ENCODE data around the gene PHF21B.

Gene PHF21B

GRCh38 chr22:45014654-45015053 lies 4.8 kb upstream of the PHF21B start:
- no peaks in the 10 kb centered on the region for H3K36me3 ChIP-seq (ENCODE audit: control insufficient read depth, insufficient read depth, low read length)
- 42 to 48% methylated on average over 3 to 4 of the region's 4 CpGs for WGBS, 2 experiments (ENCODE audit: insufficient coverage in 2 of 2)
- no peak overlapping the region for H3K4me3 ChIP-seq (ENCODE audit: extremely low read depth, insufficient read depth, low read length, poor library complexity, severe bottlenecking)
- H3K4me1 ChIP-seq (ENCODE audit: control insufficient read depth, insufficient read depth, low read length, poor library complexity, severe bottlenecking) = no peaks in the 10 kb centered on the region
- H3K9me3 ChIP-seq (ENCODE audit: control insufficient read depth, low read length) = no peaks in the 10 kb centered on the region
- no peak overlapping the region for H3K27ac ChIP-seq (ENCODE audit: low read depth, low read length, severe bottlenecking)

DNA sequence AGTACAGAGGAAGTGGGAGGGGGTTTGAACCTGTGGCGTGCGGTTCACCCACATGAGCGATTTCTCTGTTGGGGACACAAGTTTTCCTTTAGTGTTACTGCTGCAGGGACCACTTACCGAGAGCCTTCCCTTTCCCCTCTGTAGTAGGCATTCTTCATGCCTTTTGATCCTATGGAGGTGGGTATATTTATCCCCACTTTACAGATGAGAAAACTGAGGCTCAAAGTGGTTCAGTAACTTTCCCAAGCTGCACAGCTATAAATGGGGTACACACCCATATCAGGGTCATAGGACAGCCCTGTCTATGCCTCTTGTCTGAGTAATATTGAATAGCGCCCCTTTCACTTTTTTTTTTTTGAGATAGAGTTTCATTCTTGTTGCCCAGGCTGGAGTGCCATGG lies 3.3 kb upstream of the PHF21B start:
- Histone ChIP-seq H3K36me3 (ENCODE audit: control insufficient read depth, insufficient read depth, low read length) (no peaks in the 10 kb centered on the region), H3K27ac (ENCODE audit: low read depth, low read length, severe bottlenecking) (no peak overlapping the region), H3K4me3 (ENCODE audit: extremely low read depth, insufficient read depth, low read length, poor library complexity, severe bottlenecking) (no peak overlapping the region), H3K4me1 (ENCODE audit: control insufficient read depth, insufficient read depth, low read length, poor library complexity, severe bottlenecking) (no peaks in the 10 kb centered on the region), H3K9me3 (ENCODE audit: control insufficient read depth, low read length) (no peaks in the 10 kb centered on the region)
- WGBS, 2 experiments (ENCODE audit: insufficient coverage in 2 of 2) = 95 to 100% methylated on average over 3 to 4 of the region's 5 CpGs

GRCh38 chr22:45010532-45010900 lies 711 bp upstream of the PHF21B start:
- Histone ChIP-seq H3K9me3 (ENCODE audit: control insufficient read depth, low read length) (no peaks in the 10 kb centered on the region), H3K4me1 (ENCODE audit: control insufficient read depth, insufficient read depth, low read length, poor library complexity, severe bottlenecking) (no peaks in the 10 kb centered on the region), H3K36me3 (ENCODE audit: control insufficient read depth, insufficient read depth, low read length) (no peaks in the 10 kb centered on the region), H3K27ac (ENCODE audit: low read depth, low read length, severe bottlenecking) (peak overlapping the region; percentile 80), H3K4me3 (ENCODE audit: extremely low read depth, insufficient read depth, low read length, poor library complexity, severe bottlenecking) (peak overlapping the region; percentile 59)
- 3 to 12% methylated on average over 13 to 17 of the region's 17 CpGs for WGBS, 2 experiments (ENCODE audit: insufficient coverage in 2 of 2)

DNA sequence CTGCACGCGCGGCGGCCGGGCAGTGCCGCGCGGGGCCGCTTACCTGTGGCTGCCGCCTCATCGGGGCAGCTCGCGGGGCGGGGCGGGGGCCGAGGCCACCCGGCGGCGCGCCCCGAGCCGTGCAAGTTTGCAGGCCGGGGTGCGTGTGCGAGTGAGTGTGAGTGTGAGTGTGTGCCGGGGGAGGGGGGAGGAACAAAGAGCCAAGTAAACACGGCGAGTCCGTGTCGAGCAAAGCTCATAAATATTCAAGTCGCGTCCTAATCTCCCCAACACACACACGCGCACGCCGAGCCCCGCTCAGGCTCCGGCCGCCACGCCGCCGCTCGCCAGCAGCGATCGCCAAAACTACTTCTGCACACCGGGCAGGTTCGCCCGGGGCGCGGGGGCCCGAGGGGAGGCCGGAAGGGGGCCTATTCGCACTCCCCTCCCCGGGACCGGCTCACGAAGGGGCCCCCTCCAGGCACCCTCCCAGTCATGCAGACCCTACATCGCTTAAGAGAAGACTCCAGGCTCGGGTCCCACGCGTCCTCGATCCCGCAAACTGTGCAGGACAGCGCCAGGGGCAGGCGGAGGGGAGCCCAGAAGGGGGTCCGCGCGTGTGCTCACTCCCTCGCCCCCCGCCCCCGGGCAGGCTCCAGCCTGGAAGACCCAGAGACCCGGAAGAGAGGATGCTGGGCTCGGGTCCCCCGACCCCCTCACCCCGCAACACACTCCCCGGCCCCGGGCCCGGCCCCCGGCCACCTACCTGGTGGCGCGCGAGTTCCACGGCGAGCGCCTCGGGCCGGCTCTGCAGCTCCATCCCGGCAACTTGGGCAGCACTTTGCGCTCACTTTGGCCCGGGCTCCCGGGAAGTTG lies 827 bp downstream of the PHF21B start:
- peak overlapping the region; percentile 73 for H3K4me3 ChIP-seq (ENCODE audit: extremely low read depth, insufficient read depth, low read length, poor library complexity, severe bottlenecking)
- WGBS, 2 experiments (ENCODE audit: insufficient coverage in 2 of 2) = 0% methylated on average over 44 to 46 of the region's 90 CpGs
- peaks cover 4% of the 10 kb centered on the region for H3K4me1 ChIP-seq (ENCODE audit: control insufficient read depth, insufficient read depth, low read length, poor library complexity, severe bottlenecking)
- no peak overlapping the region for H3K27ac ChIP-seq (ENCODE audit: low read depth, low read length, severe bottlenecking)
- no peaks in the 10 kb centered on the region for H3K9me3 ChIP-seq (ENCODE audit: control insufficient read depth, low read length)
- H3K36me3 ChIP-seq (ENCODE audit: control insufficient read depth, insufficient read depth, low read length) = peaks cover 6% of the 10 kb centered on the region

GRCh38 chr22:45008186-45008681 lies 1.6 kb downstream of the PHF21B start:
- peaks cover 4% of the 10 kb centered on the region for H3K4me1 ChIP-seq (ENCODE audit: control insufficient read depth, insufficient read depth, low read length, poor library complexity, severe bottlenecking)
- peak overlapping the region; percentile 73 for H3K4me3 ChIP-seq (ENCODE audit: extremely low read depth, insufficient read depth, low read length, poor library complexity, severe bottlenecking)
- no peaks in the 10 kb centered on the region for H3K9me3 ChIP-seq (ENCODE audit: control insufficient read depth, low read length)
- WGBS, 2 experiments (ENCODE audit: insufficient coverage in 2 of 2) = 0 to 1% methylated on average over 24 to 28 of the region's 46 CpGs
- H3K27ac ChIP-seq (ENCODE audit: low read depth, low read length, severe bottlenecking) = peak overlapping the region; percentile 77
- peaks cover 6% of the 10 kb centered on the region for H3K36me3 ChIP-seq (ENCODE audit: control insufficient read depth, insufficient read depth, low read length)

DNA sequence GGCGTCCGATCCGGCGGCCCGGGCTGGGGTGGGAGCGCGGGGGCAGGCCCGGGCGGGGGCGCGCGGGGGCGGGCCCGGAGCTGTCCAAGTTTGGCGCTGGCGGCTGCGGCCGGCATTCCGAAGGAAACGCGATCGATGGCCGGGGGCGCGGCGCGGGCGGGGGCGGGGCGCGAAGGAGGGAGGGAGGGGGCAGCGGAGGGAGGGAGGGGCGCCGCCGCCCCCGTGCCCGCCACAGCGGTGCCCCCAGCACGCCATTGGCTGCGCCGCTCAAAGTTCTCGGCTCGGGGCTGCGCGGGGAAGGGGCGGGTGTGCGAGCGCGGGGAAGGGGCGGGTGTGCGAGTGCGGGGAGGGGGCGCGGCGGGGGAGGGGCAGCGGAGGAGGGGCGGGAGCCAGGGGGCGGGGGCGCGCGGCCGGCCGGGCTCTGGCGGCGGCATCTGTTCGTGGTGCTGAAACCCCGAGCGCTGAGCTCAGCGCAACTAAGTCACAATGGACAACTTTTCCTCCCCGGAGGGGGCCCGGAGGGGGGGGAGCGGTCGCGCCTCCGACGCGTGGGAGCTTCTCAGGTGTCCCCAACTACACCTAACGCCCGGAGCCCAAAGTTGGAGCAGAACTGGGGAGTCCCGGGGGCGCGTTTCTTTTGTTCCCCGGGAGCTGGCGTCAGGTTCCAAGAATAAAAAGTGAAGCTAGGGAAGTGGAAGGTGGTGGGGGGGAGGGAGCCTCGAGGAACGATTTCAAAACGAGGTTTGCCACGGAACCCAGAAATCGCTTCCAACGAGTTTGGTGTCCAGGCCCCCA lies 2.2 kb downstream of the PHF21B start:
- Histone ChIP-seq H3K4me1 (ENCODE audit: control insufficient read depth, insufficient read depth, low read length, poor library complexity, severe bottlenecking) (peaks cover 4% of the 10 kb centered on the region), H3K27ac (ENCODE audit: low read depth, low read length, severe bottlenecking) (peak overlapping the region; percentile 93), H3K9me3 (ENCODE audit: control insufficient read depth, low read length) (no peaks in the 10 kb centered on the region), H3K4me3 (ENCODE audit: extremely low read depth, insufficient read depth, low read length, poor library complexity, severe bottlenecking) (peak overlapping the region; percentile 73), H3K36me3 (ENCODE audit: control insufficient read depth, insufficient read depth, low read length) (peaks cover 6% of the 10 kb centered on the region)
- 0% methylated on average over 6 to 27 of the region's 90 CpGs for WGBS, 2 experiments (ENCODE audit: insufficient coverage in 2 of 2)

DNA sequence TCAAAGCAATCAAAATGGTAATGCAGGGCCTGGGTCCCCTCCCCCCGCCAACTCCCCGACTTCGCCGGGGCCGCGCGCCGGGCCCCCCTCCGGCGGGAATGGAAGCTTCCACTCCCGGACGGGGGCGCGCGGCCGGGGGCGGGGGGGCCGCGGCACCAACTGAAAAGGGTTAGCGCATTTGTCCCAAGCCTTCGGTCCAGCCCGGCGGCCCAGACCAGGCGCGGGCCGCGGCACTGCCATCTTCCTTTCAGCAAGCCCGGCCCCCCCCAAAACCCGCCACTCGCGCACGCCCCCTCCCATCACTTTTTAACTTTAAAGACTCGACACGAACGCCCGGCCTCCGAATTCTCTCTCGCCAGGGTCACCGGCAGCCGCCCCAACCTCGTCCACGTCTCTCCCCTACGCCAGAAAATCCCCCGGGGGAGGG lies 2.8 kb downstream of the PHF21B start:
- Histone ChIP-seq H3K36me3 (ENCODE audit: control insufficient read depth, insufficient read depth, low read length) (peaks cover 6% of the 10 kb centered on the region), H3K4me3 (ENCODE audit: extremely low read depth, insufficient read depth, low read length, poor library complexity, severe bottlenecking) (peak overlapping the region; percentile 73), H3K27ac (ENCODE audit: low read depth, low read length, severe bottlenecking) (peak overlapping the region; percentile 93), H3K4me1 (ENCODE audit: control insufficient read depth, insufficient read depth, low read length, poor library complexity, severe bottlenecking) (peaks cover 4% of the 10 kb centered on the region), H3K9me3 (ENCODE audit: control insufficient read depth, low read length) (no peaks in the 10 kb centered on the region)
- 0% methylated on average over 10 to 27 of the region's 44 CpGs for WGBS, 2 experiments (ENCODE audit: insufficient coverage in 2 of 2)

- Histone ChIP-seq H3K4me3 (ENCODE audit: extremely low read depth, insufficient read depth, low read length, poor library complexity, severe bottlenecking) (peak overlapping the region; percentile 73), H3K36me3 (ENCODE audit: control insufficient read depth, insufficient read depth, low read length) (peaks cover 11% of the 10 kb centered on the region), H3K4me1 (ENCODE audit: control insufficient read depth, insufficient read depth, low read length, poor library complexity, severe bottlenecking) (peaks cover 4% of the 10 kb centered on the region), H3K9me3 (ENCODE audit: control insufficient read depth, low read length) (no peaks in the 10 kb centered on the region), H3K27ac (ENCODE audit: low read depth, low read length, severe bottlenecking) (peak overlapping the region; percentile 93)
- WGBS, 2 experiments (ENCODE audit: insufficient coverage in 2 of 2) = 0 to 9% methylated on average over 6 to 14 of the region's 21 CpGs
Observed at GRCh38 chr22:45006111-45006963, 3.5 kb downstream of the PHF21B start.

DNA sequence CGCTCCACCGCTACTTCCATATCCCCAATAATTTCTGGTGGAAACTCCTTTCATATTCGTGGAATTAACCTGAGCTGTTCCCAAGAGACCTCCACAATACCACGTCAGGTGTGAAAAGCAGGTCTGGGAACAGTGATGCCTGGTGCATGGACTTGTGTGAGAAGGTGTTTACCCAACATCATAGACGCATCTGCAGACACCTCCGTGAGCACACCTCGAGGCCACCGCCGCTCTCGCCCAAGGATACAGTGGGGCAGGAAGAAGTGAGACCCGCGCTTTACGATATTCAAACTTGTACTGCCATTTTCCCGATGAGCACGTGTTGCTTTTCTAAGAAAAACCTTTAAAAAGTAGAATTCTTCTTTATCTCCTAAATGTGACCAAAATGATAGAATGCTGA lies 8.2 kb downstream of the PHF21B start:
- no peak overlapping the region for H3K27ac ChIP-seq (ENCODE audit: low read depth, low read length, severe bottlenecking)
- H3K9me3 ChIP-seq (ENCODE audit: control insufficient read depth, low read length) = no peaks in the 10 kb centered on the region
- H3K4me1 ChIP-seq (ENCODE audit: control insufficient read depth, insufficient read depth, low read length, poor library complexity, severe bottlenecking) = peaks cover 12% of the 10 kb centered on the region
- H3K4me3 ChIP-seq (ENCODE audit: extremely low read depth, insufficient read depth, low read length, poor library complexity, severe bottlenecking) = no peak overlapping the region
- WGBS, 2 experiments (ENCODE audit: insufficient coverage in 2 of 2) = 92 to 96% methylated on average over 12 of the region's 15 CpGs
- peaks cover 22% of the 10 kb centered on the region for H3K36me3 ChIP-seq (ENCODE audit: control insufficient read depth, insufficient read depth, low read length)

GRCh38 chr22:45000330-45000729 lies 9.5 kb downstream of the PHF21B start:
- H3K27ac ChIP-seq (ENCODE audit: low read depth, low read length, severe bottlenecking) = no peak overlapping the region
- WGBS, 2 experiments (ENCODE audit: insufficient coverage in 2 of 2) = 93 to 96% methylated on average over 13 to 14 of the region's 14 CpGs
- peaks cover 15% of the 10 kb centered on the region for H3K4me1 ChIP-seq (ENCODE audit: control insufficient read depth, insufficient read depth, low read length, poor library complexity, severe bottlenecking)
- H3K36me3 ChIP-seq (ENCODE audit: control insufficient read depth, insufficient read depth, low read length) = peaks cover 22% of the 10 kb centered on the region
- H3K9me3 ChIP-seq (ENCODE audit: control insufficient read depth, low read length) = no peaks in the 10 kb centered on the region
- no peak overlapping the region for H3K4me3 ChIP-seq (ENCODE audit: extremely low read depth, insufficient read depth, low read length, poor library complexity, severe bottlenecking)

Data from mesodermal cell (in vitro differentiated cells).